ACC112 (cell line): ENCODE results near the gene C2CD5.

Experiments
- H2AFZ ChIP-seq: fragments of 200-600 bp; sonication (generic); one replicate; pipeline ENCODE4 v1.6.0; 2017; ENCODE audit warnings: antibody characterized with exemption, low read length; ENCODE audit not compliant: unreplicated experiment
- H3K27ac ChIP-seq: fragments of 200-600 bp; sonication (generic); 2 replicates; pipeline ENCODE4 v1.5.1; 2014; ENCODE audit warnings: low read depth, mild to moderate bottlenecking, antibody characterized with exemption, low read length, moderate library complexity
- H3K27me3 ChIP-seq: fragments of 200-600 bp; sonication (generic); 2 replicates; pipeline ENCODE4 v1.6.1; 2014; ENCODE audit warnings: mild to moderate bottlenecking, antibody characterized with exemption, low read length, moderate library complexity, mixed read lengths; ENCODE audit not compliant: insufficient read depth
- H3K36me3 ChIP-seq: fragments of 200-600 bp; sonication (generic); 2 replicates; pipeline ENCODE4 v1.6.1; 2016; ENCODE audit warnings: mild to moderate bottlenecking, antibody characterized with exemption, low read length, moderate library complexity, mixed read lengths; ENCODE audit not compliant: insufficient read depth
- H3K4me1 ChIP-seq: fragments of 200-600 bp; sonication (generic); one replicate; pipeline ENCODE4 v1.6.1; 2016; ENCODE audit warnings: low read length, mixed read lengths; ENCODE audit not compliant: insufficient read depth, unreplicated experiment, control insufficient read depth
- H3K4me3 ChIP-seq: fragments of 200-600 bp; sonication (generic); 2 replicates; pipeline ENCODE4 v1.5.1; 2014; ENCODE audit warnings: mild to moderate bottlenecking, low read depth, low read length
- H3K79me2 ChIP-seq: fragments of 200-600 bp; sonication (generic); one replicate; pipeline ENCODE4 v1.6.0; 2016; ENCODE audit warnings: low read length; ENCODE audit not compliant: control insufficient read depth, unreplicated experiment, insufficient read depth

C2CD5 gene

DNA sequence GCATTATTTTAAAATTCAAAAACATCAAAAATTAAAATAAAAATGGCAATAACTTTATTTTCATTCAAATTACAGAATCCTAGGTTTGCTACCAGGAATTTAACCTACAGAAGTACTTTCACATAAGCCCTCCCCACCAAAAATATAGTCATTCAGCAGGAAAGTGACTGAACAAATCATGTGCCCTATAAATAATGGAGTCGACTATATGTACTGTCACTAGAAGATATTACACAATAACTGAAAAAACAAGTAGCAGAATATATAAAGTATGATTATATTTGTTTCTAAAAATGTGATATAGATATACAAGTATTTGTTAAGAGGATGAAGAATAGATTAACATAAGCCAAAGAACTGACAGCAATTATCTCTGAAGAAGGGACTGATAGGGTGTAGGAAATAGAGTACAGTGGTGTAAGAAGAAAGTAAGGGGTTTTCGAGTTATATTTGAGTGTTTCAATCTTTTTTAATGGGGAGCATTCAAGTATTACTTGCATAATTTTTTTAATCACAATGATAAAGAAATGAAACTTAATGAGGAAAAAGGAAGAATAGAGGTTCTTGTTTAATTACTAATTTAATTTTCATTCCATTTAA is 7.9 kb downstream of the C2CD5 start:
- H3K4me3 ChIP-seq, result no peak overlapping the region
- H3K27me3 ChIP-seq, result no peaks in the 10 kb centered on the region
- H2AFZ ChIP-seq, result no peak overlapping the region
- peaks cover 26% of the 10 kb centered on the region for H3K36me3 ChIP-seq
- H3K27ac ChIP-seq, result no peak overlapping the region
- peaks cover 30% of the 10 kb centered on the region for H3K79me2 ChIP-seq
- H3K4me1 ChIP-seq, result peaks cover 3% of the 10 kb centered on the region

DNA sequence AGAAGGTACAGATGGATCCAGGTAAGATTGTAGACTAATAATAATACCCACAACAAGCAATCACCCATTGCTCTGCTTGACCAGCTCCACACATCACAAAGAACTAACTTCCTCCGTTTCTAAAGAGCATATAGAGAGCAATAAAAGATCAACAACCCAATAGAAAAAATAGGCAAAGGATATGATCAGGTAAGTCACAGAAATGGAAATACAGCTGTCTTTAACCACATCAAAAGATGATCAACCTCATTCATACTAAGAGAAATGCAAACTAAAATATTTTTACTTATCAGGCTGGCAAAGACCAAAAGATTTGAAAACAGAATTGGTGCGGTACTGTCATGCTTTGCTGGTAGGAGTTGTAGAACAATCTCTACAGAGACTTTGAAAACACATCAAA is 8.9 kb downstream of the C2CD5 start:
- H3K4me1 ChIP-seq, result peaks cover 3% of the 10 kb centered on the region
- no peak overlapping the region for H3K4me3 ChIP-seq
- H3K36me3 ChIP-seq, result peaks cover 34% of the 10 kb centered on the region
- peaks cover 24% of the 10 kb centered on the region for H3K79me2 ChIP-seq
- H3K27me3 ChIP-seq, result no peaks in the 10 kb centered on the region
- H2AFZ ChIP-seq, result no peak overlapping the region
- H3K27ac ChIP-seq, result no peak overlapping the region

DNA sequence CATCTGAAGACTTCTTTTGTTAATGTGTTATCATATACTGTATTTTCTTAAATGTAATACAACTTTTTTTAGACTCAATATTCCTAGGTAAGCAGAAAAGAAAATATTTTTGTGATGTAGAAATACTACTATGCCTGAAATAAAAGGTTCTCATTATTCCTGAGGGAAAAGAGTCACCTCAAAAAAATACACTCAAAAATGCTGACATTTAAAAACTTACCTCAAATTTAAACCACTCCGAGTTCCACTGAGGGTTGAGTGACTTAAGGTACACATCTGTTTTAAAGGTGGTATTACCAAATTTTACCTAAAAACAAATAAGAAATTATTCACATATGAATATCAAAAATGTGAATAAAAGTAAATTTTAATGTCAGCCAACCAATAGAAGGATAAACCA is 9.3 kb downstream of the C2CD5 start:
- H3K27me3 ChIP-seq, result no peaks in the 10 kb centered on the region
- H3K79me2 ChIP-seq, result peaks cover 21% of the 10 kb centered on the region
- H3K36me3 ChIP-seq, result peaks cover 34% of the 10 kb centered on the region
- H3K27ac ChIP-seq, result no peak overlapping the region
- H3K4me3 ChIP-seq, result no peak overlapping the region
- H2AFZ ChIP-seq, result no peak overlapping the region
- peaks cover 3% of the 10 kb centered on the region for H3K4me1 ChIP-seq

DNA sequence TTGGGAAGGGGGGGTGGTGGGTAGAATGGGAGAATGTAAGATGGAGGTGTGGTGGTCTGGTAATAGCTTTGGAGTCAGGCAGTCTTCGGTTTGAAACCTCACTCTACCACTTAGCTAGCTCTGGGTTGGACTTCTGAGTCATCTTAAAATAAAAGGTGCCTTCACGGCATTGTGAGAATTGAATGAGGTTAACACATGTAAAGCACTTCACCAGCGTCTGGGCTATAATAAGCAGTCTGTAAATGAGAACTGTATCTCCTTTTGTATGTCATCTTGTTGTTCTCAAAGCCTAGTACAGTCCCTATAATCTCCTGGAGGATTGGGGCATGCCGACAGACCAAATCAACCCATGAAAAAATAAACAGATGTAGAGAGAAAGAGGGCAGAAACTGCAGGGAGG is 11.2 kb downstream of the C2CD5 start:
- peaks cover 34% of the 10 kb centered on the region for H3K36me3 ChIP-seq
- H3K79me2 ChIP-seq, result peaks cover 19% of the 10 kb centered on the region

DNA sequence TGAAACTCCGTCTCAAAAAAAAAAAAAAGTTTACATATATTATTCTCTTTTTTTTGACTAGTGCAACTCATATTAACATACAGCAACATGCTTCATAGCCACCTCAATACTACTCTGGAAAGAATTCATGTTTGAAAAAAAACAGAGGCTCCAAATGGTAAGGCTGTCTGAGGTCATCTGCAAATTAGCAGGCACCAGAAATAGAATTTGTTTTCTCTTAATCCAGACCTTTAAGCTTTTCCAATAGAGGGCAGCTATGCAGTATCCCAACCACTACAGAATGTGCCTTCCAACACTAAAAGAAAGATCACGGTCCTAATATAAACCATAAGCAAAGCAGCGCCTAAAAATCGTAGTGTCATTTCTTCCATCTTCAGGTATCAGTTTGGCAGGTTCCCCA is 12.0 kb downstream of the C2CD5 start:
- Histone ChIP-seq H3K36me3 (peaks cover 31% of the 10 kb centered on the region), H2AFZ (no peak overlapping the region), H3K27ac (no peak overlapping the region), H3K79me2 (peaks cover 12% of the 10 kb centered on the region), H3K4me3 (no peak overlapping the region), H3K27me3 (no peaks in the 10 kb centered on the region), H3K4me1 (peaks cover 24% of the 10 kb centered on the region)

More for the DNA sequence above, 11.2 kb downstream of the C2CD5 start:
- Histone ChIP-seq H3K4me1 (peaks cover 17% of the 10 kb centered on the region), H3K27ac (no peak overlapping the region), H2AFZ (no peak overlapping the region), H3K27me3 (no peaks in the 10 kb centered on the region), H3K4me3 (no peak overlapping the region)

DNA sequence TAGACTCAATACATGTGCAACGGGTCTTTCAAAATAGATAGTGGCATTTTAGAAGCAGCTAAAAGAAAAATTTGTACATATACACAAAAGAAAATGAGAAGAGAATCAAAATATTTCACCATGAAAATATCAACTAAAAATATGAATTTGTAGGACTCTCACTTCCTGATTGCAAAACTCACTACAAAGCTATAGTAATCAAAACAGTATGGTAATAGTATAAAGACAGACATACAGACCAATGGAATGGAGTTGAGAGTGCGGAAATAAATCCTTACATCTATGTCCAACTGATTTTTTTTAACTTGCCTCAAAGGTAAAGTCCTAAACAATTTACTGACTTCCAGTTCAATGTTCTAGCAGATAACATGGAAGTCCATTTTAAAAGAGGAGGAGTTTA is 13.1 kb downstream of the C2CD5 start:
- peaks cover 31% of the 10 kb centered on the region for H3K36me3 ChIP-seq
- H3K4me3 ChIP-seq, result no peak overlapping the region
- H2AFZ ChIP-seq, result no peak overlapping the region
- no peak overlapping the region for H3K27ac ChIP-seq
- no peaks in the 10 kb centered on the region for H3K27me3 ChIP-seq
- peaks cover 32% of the 10 kb centered on the region for H3K4me1 ChIP-seq
- H3K79me2 ChIP-seq, result peaks cover 8% of the 10 kb centered on the region

DNA sequence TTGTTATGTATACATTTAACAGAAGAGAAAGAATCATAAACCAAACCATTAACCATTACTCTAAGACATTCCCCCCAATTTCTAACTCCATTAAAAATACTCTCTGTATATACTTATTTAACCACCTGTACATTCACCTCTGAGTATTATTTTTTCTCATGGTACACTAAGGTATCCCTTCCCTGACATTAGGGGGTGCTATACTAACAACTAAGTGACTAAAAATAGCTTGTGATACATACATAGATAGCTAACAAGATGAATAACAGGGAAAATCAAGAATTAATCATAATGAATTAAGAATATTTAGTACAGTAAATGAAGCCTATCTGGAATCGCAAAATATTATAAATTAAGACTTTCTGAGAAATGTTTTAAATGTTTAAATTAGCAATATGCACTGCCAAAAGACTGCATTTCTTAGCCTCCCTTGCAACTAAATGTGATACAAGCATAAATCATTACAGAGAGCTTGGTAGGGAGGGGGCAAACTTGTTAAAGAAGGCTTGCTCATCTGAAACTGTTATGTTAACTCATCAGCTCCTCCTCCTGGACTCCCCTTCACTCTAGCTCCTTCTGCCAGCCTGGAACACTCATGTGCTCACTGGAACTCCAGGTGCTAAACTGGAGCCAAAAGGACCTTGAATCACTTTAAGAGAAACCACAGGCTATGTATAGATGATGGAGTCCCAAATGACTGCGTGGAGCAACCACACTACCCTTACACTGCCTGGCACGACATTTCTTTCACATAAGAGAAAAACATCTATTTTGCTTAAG is 14.9 kb downstream of the C2CD5 start:
- Histone ChIP-seq H3K4me3 (no peak overlapping the region), H3K27me3 (no peaks in the 10 kb centered on the region), H3K27ac (peak overlapping the region; percentile 84), H3K79me2 (no peaks in the 10 kb centered on the region), H2AFZ (no peak overlapping the region), H3K4me1 (peaks cover 44% of the 10 kb centered on the region), H3K36me3 (peaks cover 32% of the 10 kb centered on the region)

DNA sequence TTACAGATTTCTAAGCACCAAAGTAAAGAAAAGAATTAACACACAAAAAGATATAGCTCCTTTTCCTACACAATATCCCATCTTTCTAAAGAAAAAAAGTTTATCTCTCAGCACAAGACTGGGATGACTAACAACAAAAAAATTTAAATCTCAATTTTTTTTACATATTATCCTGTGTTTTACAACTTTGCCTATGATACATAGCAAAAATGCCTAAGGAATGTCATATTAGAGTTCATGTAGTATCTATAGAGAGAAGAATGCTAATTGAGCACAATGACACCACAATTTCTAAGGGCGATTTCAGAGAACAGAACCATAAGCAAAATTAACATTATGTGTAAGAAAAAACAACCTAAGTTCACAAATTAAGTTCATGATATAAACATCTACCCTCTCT is 16.3 kb downstream of the C2CD5 start:
- H2AFZ ChIP-seq, result peak overlapping the region; percentile 40
- no peaks in the 10 kb centered on the region for H3K27me3 ChIP-seq
- H3K36me3 ChIP-seq, result peaks cover 29% of the 10 kb centered on the region
- peak overlapping the region; percentile 84 for H3K27ac ChIP-seq
- H3K4me1 ChIP-seq, result peaks cover 44% of the 10 kb centered on the region
- H3K4me3 ChIP-seq, result peak overlapping the region; percentile 25; the same call in 1 of the 2 replicates
- H3K79me2 ChIP-seq, result no peaks in the 10 kb centered on the region

DNA sequence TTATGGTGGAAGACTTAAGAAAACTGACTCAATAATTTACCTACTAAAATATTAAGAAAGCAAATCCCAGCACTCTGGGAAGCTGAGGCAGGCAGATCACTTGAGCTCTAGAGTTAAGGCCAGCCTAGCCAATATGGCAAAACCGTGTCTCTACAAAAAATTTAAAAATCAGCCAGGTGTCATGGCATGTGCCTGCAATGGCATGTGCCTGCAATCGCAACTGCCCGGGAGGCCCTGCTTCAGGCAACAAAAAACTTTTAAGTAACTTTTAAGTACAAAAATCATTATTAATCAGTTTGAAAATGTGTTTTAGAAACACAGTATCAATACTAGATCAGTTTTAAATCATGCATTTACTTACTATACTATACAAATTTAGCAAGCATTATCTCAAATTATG is 17.5 kb downstream of the C2CD5 start:
- H3K4me1 ChIP-seq, result peaks cover 44% of the 10 kb centered on the region
- peaks cover 23% of the 10 kb centered on the region for H3K36me3 ChIP-seq
- H3K27me3 ChIP-seq, result no peaks in the 10 kb centered on the region
- no peaks in the 10 kb centered on the region for H3K79me2 ChIP-seq
- H2AFZ ChIP-seq, result no peak overlapping the region
- no peak overlapping the region for H3K27ac ChIP-seq
- H3K4me3 ChIP-seq, result no peak overlapping the region

DNA sequence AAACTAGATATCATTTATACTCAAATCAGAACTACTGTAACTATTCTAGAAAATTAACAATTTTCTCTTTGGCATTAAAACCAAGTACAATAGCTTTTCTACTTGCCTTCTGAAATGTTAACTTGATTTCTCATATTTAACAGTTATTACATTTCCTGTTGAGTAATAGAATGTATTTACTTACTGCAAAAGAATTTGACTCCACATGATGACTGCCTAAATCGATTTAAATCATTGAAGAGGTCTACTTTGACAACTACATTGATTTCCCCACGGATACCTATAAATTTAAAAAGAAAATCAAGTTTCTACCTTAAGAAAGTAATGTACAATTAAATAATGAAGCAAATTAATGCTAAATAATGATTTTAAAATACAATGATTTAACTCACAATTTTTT is 18.9 kb downstream of the C2CD5 start:
- Histone ChIP-seq H3K79me2 (no peaks in the 10 kb centered on the region), H3K27ac (peak overlapping the region; percentile 65), H2AFZ (no peak overlapping the region), H3K4me1 (peaks cover 53% of the 10 kb centered on the region), H3K4me3 (0 out of 2 replicates have a peak overlapping the region, but pooled peaks have one; percentile 1), H3K27me3 (no peaks in the 10 kb centered on the region), H3K36me3 (peaks cover 15% of the 10 kb centered on the region)

DNA sequence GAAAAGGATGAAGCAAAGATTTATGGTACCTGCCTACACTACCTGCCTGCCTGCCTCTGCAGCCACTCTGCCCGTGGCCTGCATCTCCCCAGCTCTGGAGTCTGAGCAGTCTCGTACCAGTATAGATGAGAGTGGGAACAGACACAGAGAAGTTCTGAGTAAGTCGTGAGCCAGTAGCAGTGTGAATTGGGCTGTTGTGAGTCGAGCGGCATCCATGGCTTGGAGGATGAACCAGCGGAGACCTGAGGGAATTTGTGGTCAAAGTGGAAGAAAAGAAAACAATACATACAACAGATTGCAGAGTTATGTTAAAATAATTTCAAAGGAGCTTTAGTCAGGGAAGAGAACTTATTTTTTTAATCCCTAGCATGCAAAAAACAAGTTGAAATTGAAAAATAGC is 25.3 kb downstream of the C2CD5 start:
- Histone ChIP-seq H3K27ac (no peak overlapping the region), H3K36me3 (peaks cover 9% of the 10 kb centered on the region), H3K27me3 (no peaks in the 10 kb centered on the region), H2AFZ (no peak overlapping the region), H3K4me1 (peaks cover 28% of the 10 kb centered on the region), H3K4me3 (no peak overlapping the region), H3K79me2 (no peaks in the 10 kb centered on the region)
